NOMO-1 (cell line): ENCODE data around the gene GALNT4.
A peak's percentile ranks its signal among the peaks of the same experiment; 100 is the strongest.

Experiments used
- DNase-seq, 2 experiments: peaks; one replicate each; lab custom pipeline; 2025; ENCODE audit not compliant: unreplicated experiment in 2 of 2; lab: John Stamatoyannopoulos, UW

Gene GALNT4

GRCh38 chr12:89494411-89495231 is 30.0 kb downstream of the GALNT4 start:
- DNase-seq, result no peak

- DNase-seq, result peak in 1 of 2 experiments; percentile 27
These were observed 30.8 kb downstream of the GALNT4 start for GRCh38 chr12:89493670-89494302.

DNA sequence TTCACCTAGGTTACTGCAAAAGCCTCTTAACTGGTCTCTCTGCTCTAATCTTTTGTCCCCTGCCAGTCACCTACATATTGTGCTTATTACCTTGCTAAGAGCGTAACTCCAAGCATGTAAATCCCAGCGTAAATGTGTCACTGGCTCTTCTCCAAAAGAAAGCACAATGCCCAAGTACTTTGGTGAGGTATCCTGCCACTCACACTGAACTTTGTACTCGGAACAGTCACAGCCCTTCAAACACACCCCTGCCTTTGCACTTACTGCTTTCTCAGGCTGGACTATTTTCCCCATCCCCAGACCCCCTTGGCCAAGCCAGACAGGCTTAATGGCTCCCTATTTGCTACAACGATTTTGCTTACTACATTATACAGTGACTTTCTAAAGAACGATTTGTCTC is 31.7 kb downstream of the GALNT4 start:
- no peak for DNase-seq

- DNase-seq, result no peak
These were observed 33.7 kb downstream of the GALNT4 start for GRCh38 chr12:89490922-89491321.

- DNase-seq, result no peak
These were observed 38.3 kb downstream of the GALNT4 start for GRCh38 chr12:89486264-89486663.

DNA sequence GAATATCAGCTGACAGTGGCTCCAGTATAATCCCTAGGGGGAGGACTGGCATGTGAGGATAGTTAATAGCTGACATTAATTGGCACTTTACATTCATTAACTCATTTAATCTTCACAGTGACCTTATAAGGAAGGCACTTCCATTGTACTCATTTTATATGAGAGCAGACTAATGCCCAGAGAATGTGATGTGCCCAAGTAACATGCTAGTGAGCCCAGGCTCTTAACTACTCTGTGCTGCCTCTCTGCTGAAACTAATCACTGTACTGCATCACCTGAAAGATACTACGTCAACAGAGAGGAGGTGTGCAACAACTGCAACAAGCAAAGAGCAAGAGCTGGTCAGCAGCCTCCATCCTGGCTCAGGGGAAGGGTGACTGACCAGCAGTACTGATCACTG is 40.1 kb downstream of the GALNT4 start:
- no peak for DNase-seq

DNA sequence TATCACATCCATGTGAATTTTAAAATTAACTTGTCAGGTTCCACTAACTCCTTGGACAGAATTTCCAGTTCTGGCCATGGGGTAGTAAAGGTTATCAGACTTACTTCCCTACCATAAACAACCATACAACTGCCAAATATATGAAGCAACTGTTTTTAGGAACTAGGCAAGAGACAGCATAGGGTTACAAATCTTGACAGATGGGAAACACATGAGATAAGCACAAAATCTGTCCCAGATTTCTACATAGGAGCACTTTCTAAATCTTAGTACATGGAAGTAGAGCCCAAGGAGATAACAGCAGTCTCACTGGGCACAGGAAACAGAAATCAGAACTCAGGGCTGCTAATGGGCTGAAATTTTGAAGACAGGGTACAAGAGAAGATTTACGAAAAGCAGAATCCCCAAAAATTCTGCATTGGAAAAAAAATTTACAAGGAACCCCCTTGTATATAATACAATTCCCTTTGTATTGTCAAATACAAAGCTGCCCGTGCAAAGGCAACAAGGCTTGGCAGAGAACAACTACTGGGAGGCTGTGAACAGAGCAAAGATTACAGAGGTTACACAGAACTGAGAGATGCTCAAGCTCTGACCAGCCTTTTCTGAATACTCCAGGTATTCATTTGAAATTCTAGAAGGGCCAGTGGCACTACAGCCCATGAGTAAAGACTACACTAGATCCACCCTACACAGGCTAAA is 43.2 kb downstream of the GALNT4 start:
- DNase-seq, result peak; percentile 7 to 53

GRCh38 chr12:89479982-89480381 is 44.6 kb downstream of the GALNT4 start:
- DNase-seq, result no peak

GRCh38 chr12:89477633-89478279 is 46.8 kb downstream of the GALNT4 start:
- no peak for DNase-seq

DNA sequence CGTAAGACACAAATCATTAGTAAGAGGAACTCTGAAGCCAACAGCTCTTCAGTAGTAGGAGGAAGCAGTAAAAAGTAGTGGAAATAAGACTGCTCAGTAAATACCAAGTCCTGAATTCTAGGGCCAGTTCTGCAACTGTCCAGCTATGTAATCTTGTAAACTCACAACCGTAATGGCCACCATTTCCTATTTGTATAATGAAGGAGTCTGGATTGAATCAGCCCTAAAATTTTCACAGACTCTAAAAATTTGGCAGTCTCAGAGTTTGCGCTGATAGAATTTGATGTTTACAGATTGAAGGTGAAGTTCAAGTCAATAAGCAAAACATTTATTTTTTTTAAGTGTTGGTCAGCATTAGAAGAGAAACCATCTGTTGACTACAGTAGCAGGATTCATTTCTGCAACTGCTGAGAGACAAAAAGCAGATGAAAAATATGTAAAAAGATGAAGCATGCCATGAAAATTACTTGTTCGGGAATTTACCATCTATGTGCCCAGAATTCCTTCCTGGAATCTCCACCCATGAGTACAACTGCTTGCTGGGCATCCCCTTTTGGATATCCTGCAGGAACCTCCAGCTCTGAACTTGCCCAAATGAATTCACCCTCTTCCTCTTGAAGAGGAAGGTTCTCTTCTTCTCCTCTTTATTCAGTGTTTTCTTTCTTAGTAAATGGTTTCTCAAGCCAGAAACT is 47.5 kb downstream of the GALNT4 start:
- DNase-seq, result no peak

DNA sequence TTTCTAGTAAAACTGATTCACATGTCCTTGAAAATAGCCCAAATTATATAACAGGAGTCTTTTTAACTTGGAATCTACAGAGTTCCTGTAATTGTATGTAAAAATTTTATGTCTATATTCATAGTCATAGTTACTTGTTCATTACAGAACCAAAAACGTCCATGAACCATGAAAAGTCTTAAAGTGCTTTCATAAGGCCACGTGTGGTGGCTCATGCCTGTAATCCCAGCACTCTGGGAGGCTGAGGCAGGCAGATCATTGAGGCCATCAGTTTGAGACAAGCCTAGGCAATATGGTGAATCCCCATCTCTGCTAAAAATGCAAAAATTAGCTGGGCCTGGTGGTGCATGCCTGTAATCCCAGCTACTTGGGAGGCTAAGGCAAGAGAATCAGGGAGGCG is 48.4 kb downstream of the GALNT4 start:
- DNase-seq, result no peak

DNA sequence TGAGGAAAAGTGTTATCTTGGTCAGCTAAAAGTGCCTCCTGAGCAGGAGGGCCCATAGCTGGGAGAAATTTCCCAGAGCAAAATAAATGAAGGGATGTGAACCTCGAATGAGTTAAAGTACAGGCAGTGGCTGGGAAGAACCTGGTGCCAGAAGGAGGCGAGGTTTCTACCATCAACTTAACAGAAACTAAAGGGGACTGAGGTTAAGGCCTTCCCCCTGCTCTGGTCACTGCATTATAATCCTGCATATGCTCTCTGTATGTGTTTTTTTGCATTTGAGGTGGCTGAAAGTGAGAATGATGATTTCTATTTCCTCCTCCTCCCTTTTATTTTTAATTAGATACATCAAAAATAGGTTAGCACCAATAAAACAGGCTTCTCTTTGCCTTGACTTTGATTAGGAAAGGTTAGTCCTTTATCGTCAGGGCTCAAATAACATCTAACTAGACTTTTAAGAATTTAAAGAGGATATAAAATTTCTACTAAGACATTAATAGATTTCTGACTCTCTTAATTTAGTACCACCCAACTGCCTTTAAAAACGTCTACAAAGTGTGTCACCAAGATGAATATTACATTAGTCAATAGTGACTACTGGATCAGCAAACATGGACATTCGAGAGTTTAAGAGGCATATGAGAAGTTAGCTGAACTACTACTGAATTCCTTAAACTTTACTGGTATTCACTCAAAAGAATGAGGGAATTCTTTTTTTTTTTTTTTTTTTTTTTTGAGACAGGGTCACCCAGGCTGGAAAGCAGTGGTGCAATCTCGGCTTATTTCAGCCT is 49.2 kb downstream of the GALNT4 start:
- no peak for DNase-seq

- DNase-seq, result no peak
These were observed 50.0 kb downstream of the GALNT4 start for GRCh38 chr12:89474615-89475014.
